ENCODE results near the gene TRNT1. TPM values are rescaled to one million over a fixed set of nuclear protein-coding genes. Genes with fewer than 3 reads are reported as not detected.

The TRNT1 gene
- total RNA-seq, 2 experiments from 2014 or later: 25.8 to 30.7 TPM

GRCh38 chr3:3154879-3155610, 28.3 kb downstream of the TRNT1 start:
- Mint-ChIP-seq H3K27me3 (no peaks in the 10 kb centered on the region), H3K4me3 (no peak overlapping the region), H3K4me1 (ENCODE audit: low read depth) (peaks cover 79% of the 10 kb centered on the region), H3K27ac (peak overlapping the region; percentile 68), H3K9me3 (no peaks in the 10 kb centered on the region), H3K36me3 (ENCODE audit: low read depth) (peaks cover 97% of the 10 kb centered on the region)
- POLR2A ChIA-PET: no interaction called here
- H3K4me3 ChIP-seq (ENCODE audit: low read length): no peak overlapping the region
- CTCF ChIA-PET: no interaction called here
- peaks cover 8% of the 10 kb centered on the region for H3K4me1 ChIP-seq (ENCODE audit: insufficient read depth, low read length)
- intact Hi-C loops (cut with DNase I, micrococcal nuclease): no loop called here
- H3K9me3 ChIP-seq (ENCODE audit: control insufficient read depth in 1 of 2, insufficient read depth in 1 of 2, low read length in 2 of 2): no peaks in the 10 kb centered on the region
- no peaks in the 10 kb centered on the region for H3K27me3 ChIP-seq (ENCODE audit: control insufficient read depth in 1 of 2, insufficient read depth in 2 of 2, low read length in 2 of 2)
- H3K27ac ChIP-seq (ENCODE audit: low read depth in 1 of 2, low read length in 2 of 2): no peak overlapping the region
- DNase-seq (no peak), ATAC-seq (ENCODE audit: poor library complexity) (no peak)
- TF ChIP-seq CTCF (IDR thresholded peaks at IDR 0.05): no peak
- H3K36me3 ChIP-seq (ENCODE audit: insufficient read depth, low read length): peaks cover 97% of the 10 kb centered on the region

- Histone ChIP-seq H3K27ac (ENCODE audit: low read depth in 1 of 2, low read length in 2 of 2) (no peak overlapping the region), H3K4me1 (ENCODE audit: insufficient read depth, low read length) (peaks cover 8% of the 10 kb centered on the region), H3K27me3 (ENCODE audit: control insufficient read depth in 1 of 2, insufficient read depth in 2 of 2, low read length in 2 of 2) (no peaks in the 10 kb centered on the region), H3K4me3 (ENCODE audit: low read length) (no peak overlapping the region), H3K36me3 (ENCODE audit: insufficient read depth, low read length) (peaks cover 93% of the 10 kb centered on the region), H3K9me3 (ENCODE audit: control insufficient read depth in 1 of 2, insufficient read depth in 1 of 2, low read length in 2 of 2) (no peaks in the 10 kb centered on the region)
- Mint-ChIP-seq H3K27me3 (no peaks in the 10 kb centered on the region), H3K4me1 (ENCODE audit: low read depth) (peaks cover 84% of the 10 kb centered on the region), H3K4me3 (no peak overlapping the region), H3K9me3 (no peaks in the 10 kb centered on the region), H3K27ac (peak overlapping the region; percentile 68), H3K36me3 (ENCODE audit: low read depth) (peaks cover 99% of the 10 kb centered on the region)
- no peak for ATAC-seq (ENCODE audit: poor library complexity)
- no peak for TF ChIP-seq CTCF (IDR thresholded peaks at IDR 0.05)
- DNase-seq: no peak
- POLR2A ChIA-PET: interaction anchor here (0.7 to 0.8 kb wide), 2 partner anchors 13 to 15 kb away, joined by 3 read pairs; no protein-coding TSS in a partner anchor
- intact Hi-C loops (cut with DNase I, micrococcal nuclease): no loop called here
- CTCF ChIA-PET: interaction anchor here (1.2 kb wide), 1 partner anchor 17 kb away, joined by 3 read pairs; no protein-coding TSS in a partner anchor
These were observed 30.7 kb downstream of the TRNT1 start for GRCh38 chr3:3157484-3157883.

GRCh38 chr3:3160826-3161225, 34.1 kb downstream of the TRNT1 start:
- Histone ChIP-seq H3K27ac (ENCODE audit: low read depth in 1 of 2, low read length in 2 of 2) (no peak overlapping the region), H3K4me1 (ENCODE audit: insufficient read depth, low read length) (peaks cover 10% of the 10 kb centered on the region), H3K9me3 (ENCODE audit: control insufficient read depth in 1 of 2, insufficient read depth in 1 of 2, low read length in 2 of 2) (no peaks in the 10 kb centered on the region), H3K4me3 (ENCODE audit: low read length) (no peak overlapping the region), H3K36me3 (ENCODE audit: insufficient read depth, low read length) (peaks cover 93% of the 10 kb centered on the region), H3K27me3 (ENCODE audit: control insufficient read depth in 1 of 2, insufficient read depth in 2 of 2, low read length in 2 of 2) (no peaks in the 10 kb centered on the region)
- Mint-ChIP-seq H3K36me3 (ENCODE audit: low read depth) (peaks cover 99% of the 10 kb centered on the region), H3K27ac (peak overlapping the region; percentile 68), H3K27me3 (no peaks in the 10 kb centered on the region), H3K4me3 (no peak overlapping the region), H3K9me3 (no peaks in the 10 kb centered on the region), H3K4me1 (ENCODE audit: low read depth) (peaks cover 92% of the 10 kb centered on the region)
- no peak for ATAC-seq (ENCODE audit: poor library complexity)
- intact Hi-C loops (cut with DNase I, micrococcal nuclease): no loop called here
- TF ChIP-seq CTCF (IDR thresholded peaks at IDR 0.05): no peak
- POLR2A ChIA-PET: interaction anchor here (0.9 kb wide), 1 partner anchor 12 kb away, joined by 4 read pairs; no protein-coding TSS in a partner anchor
- no peak for DNase-seq
- CTCF ChIA-PET: interaction anchor here (1.5 kb wide), 1 partner anchor 12 kb away, joined by 3 read pairs; no protein-coding TSS in a partner anchor

All from CD4-positive, alpha-beta T cell (primary cell).